Activated CD4-positive, alpha-beta T cell treated with anti-CD3 and anti-CD28 coated beads for 36 hours (primary cell): ENCODE results near the gene ATP13A1. TPM values are rescaled to one million over a fixed set of nuclear protein-coding genes. Genes with fewer than 3 reads are reported as not detected.

Source experiments
- ATAC-seq: fragments of 200-7000 bp; cut with Tn5 transposase; one replicate; pipeline ENCODE4 v1.10.0; 2021; ENCODE audit warnings: mild to moderate bottlenecking, moderate library complexity
- CTCF ChIA-PET: fragments of 350-600 bp; sonication (Branson Sonifier 250); formaldehyde crosslinking; loops from one replicate; lab custom pipeline; 2021; ENCODE audit warnings: antibody characterized with exemption; lab: Charles Lee
- POLR2A ChIA-PET: fragments of 350-600 bp; sonication (Branson Sonifier 250); formaldehyde crosslinking; loops from one replicate; lab custom pipeline; 2021; ENCODE audit warnings: antibody characterized with exemption, inconsistent platforms; lab: Charles Lee
- DNase-seq: peaks from one replicate; pipeline ENCODE4 v3.0.0-alpha.2; 2020
- H3K27ac Mint-ChIP-seq: one replicate; pipeline ENCODE4 v1.8.0; 2021; ENCODE audit warnings: mixed read lengths
- H3K27me3 Mint-ChIP-seq: one replicate; pipeline ENCODE4 v1.8.0; 2021; ENCODE audit warnings: mixed read lengths
- H3K36me3 Mint-ChIP-seq: one replicate; pipeline ENCODE4 v1.8.0; 2021; ENCODE audit warnings: low read depth, mixed read lengths
- H3K4me1 Mint-ChIP-seq: one replicate; pipeline ENCODE4 v1.8.0; 2021; ENCODE audit warnings: mixed read lengths
- H3K4me3 Mint-ChIP-seq: one replicate; pipeline ENCODE4 v1.8.0; 2021; ENCODE audit warnings: mild to moderate bottlenecking, moderate library complexity, mixed read lengths
- H3K9me3 Mint-ChIP-seq: one replicate; pipeline ENCODE4 v1.8.0; 2021; ENCODE audit warnings: low read depth, mixed read lengths
- intact Hi-C, 2 experiments: fragments of 100-400 bp; cut with DNase I in 1 of 2; cut with micrococcal nuclease in 1 of 2; formaldehyde crosslinking; loops; one replicate each; pipeline versions ENCODE4 v1.14.2 to v1.15.1; 2022 to 2024; cut with DNase I, micrococcal nuclease
- total RNA-seq, 2 experiments: library from RNA; stranded (reverse); gene quantifications; one replicate each; pipeline ENCODE4 v1.2.3, GENCODE V29; 2021

The ATP13A1 gene
- total RNA-seq, 2 experiments from 2014 or later: 61.8 to 71.2 TPM

- peak; percentile 0 for ATAC-seq
- H3K9me3 Mint-ChIP-seq: no peaks in the 10 kb centered on the region
- peaks cover 28% of the 10 kb centered on the region for H3K36me3 Mint-ChIP-seq
- peaks cover 30% of the 10 kb centered on the region for H3K4me1 Mint-ChIP-seq
- peak overlapping the region; percentile 89 for H3K27ac Mint-ChIP-seq
- POLR2A ChIA-PET: interaction anchor here (1.3 to 1.4 kb wide), 2 partner anchors 159 to 389 kb away, joined by 3 to 6 read pairs; partner anchors contain the start of gene ZNF506
- CTCF ChIA-PET: interaction anchor here (1.0 kb wide), 1 partner anchor 109 kb away, joined by 4 read pairs; no protein-coding TSS in a partner anchor
- peak overlapping the region; percentile 78 for H3K4me3 Mint-ChIP-seq
- DNase-seq: no peak
- H3K27me3 Mint-ChIP-seq: no peaks in the 10 kb centered on the region
- intact Hi-C loops: loop anchor here (1.0 to 5.0 kb wide), 12 partner anchors 20 to 471 kb away; partner anchors contain the start of genes PBX4 (in 2 of the 2), BORCS8 (in 1 of the 2), GATAD2A (in 1 of the 2) and GMIP (in 1 of the 2)
These were observed 613 bp downstream of the ATP13A1 start for GRCh38 chr19:19662871-19663255.

- Mint-ChIP-seq H3K36me3 (peaks cover 30% of the 10 kb centered on the region), H3K27ac (peak overlapping the region; percentile 89), H3K4me3 (peak overlapping the region; percentile 78), H3K4me1 (peaks cover 26% of the 10 kb centered on the region), H3K9me3 (no peaks in the 10 kb centered on the region), H3K27me3 (no peaks in the 10 kb centered on the region)
- intact Hi-C loops: loop anchor here (1.0 to 5.0 kb wide), 5 partner anchors 44 to 255 kb away; partner anchors contain the start of genes GATAD2A (in 1 of the 2), PBX4 (in 1 of the 2) and ZNF14 (in 1 of the 2)
- ChIA-PET POLR2A (interaction anchor here (1.0 to 1.4 kb wide), 3 partner anchors 159 to 390 kb away, joined by 3 to 6 read pairs (median 3); partner anchors contain the start of gene ZNF506), CTCF (interaction anchor here (0.7 to 1.2 kb wide), 4 partner anchors 34 to 146 kb away, joined by 3 to 4 read pairs (median 4); partner anchors contain the start of genes NDUFA13 and TSSK6)
- ATAC-seq (no peak), DNase-seq (no peak)
These were observed 1.1 kb downstream of the ATP13A1 start for GRCh38 chr19:19662344-19662743.

GRCh38 chr19:19661675-19662251 is 1.7 kb downstream of the ATP13A1 start:
- Mint-ChIP-seq H3K27me3 (no peaks in the 10 kb centered on the region), H3K4me3 (peak overlapping the region; percentile 78), H3K9me3 (no peaks in the 10 kb centered on the region), H3K36me3 (peaks cover 35% of the 10 kb centered on the region), H3K4me1 (peaks cover 23% of the 10 kb centered on the region), H3K27ac (peak overlapping the region; percentile 89)
- CTCF ChIA-PET: interaction anchor here (0.7 to 1.2 kb wide), 4 partner anchors 33 to 146 kb away, joined by 3 to 4 read pairs (median 4); partner anchors contain the start of genes NDUFA13 and TSSK6
- DNase-seq (peak; percentile 70), ATAC-seq (peak; percentile 46)
- intact Hi-C loops: loop anchor here (1.0 to 5.0 kb wide), 5 partner anchors 43 to 254 kb away; partner anchors contain the start of genes GATAD2A (in 1 of the 2), PBX4 (in 1 of the 2) and ZNF14 (in 1 of the 2)
- POLR2A ChIA-PET: interaction anchor here (0.6 to 1.4 kb wide), 6 partner anchors 12 to 391 kb away, joined by 3 to 6 read pairs (median 4); partner anchors contain the start of gene ZNF506

GRCh38 chr19:19661141-19661674 is 2.3 kb downstream of the ATP13A1 start:
- CTCF ChIA-PET: interaction anchor here (0.6 to 1.2 kb wide), 5 partner anchors 18 to 145 kb away, joined by 3 to 5 read pairs (median 3); partner anchors contain the start of genes GMIP, NDUFA13 and TSSK6
- H3K36me3 Mint-ChIP-seq: peaks cover 38% of the 10 kb centered on the region
- no peak for ATAC-seq
- no peaks in the 10 kb centered on the region for H3K27me3 Mint-ChIP-seq
- peak overlapping the region; percentile 89 for H3K27ac Mint-ChIP-seq
- no peaks in the 10 kb centered on the region for H3K9me3 Mint-ChIP-seq
- intact Hi-C loops: loop anchor here (5.0 kb wide), 2 partner anchors 116 to 254 kb away; partner anchors contain the start of gene GATAD2A (in 1 of the 2)
- H3K4me1 Mint-ChIP-seq: peaks cover 21% of the 10 kb centered on the region
- no peak for DNase-seq
- POLR2A ChIA-PET: interaction anchor here (0.6 to 1.3 kb wide), 5 partner anchors 12 to 218 kb away, joined by 3 to 6 read pairs (median 4); partner anchors contain the start of gene ZNF506
- peak overlapping the region; percentile 78 for H3K4me3 Mint-ChIP-seq

GRCh38 chr19:19659646-19660245 is 3.7 kb downstream of the ATP13A1 start:
- DNase-seq (no peak), ATAC-seq (no peak)
- intact Hi-C loops: loop anchor here (5.0 kb wide), 2 partner anchors 118 to 252 kb away; partner anchors contain the start of gene GATAD2A (in 1 of the 2)
- POLR2A ChIA-PET: no interaction called here
- CTCF ChIA-PET: interaction anchor here (0.6 kb wide), 1 partner anchor 9 kb away, joined by 4 read pairs; the partner anchor contains the start of gene ZNF101
- peaks cover 48% of the 10 kb centered on the region for H3K36me3 Mint-ChIP-seq
- H3K27ac Mint-ChIP-seq: no peak overlapping the region
- H3K27me3 Mint-ChIP-seq: no peaks in the 10 kb centered on the region
- H3K4me1 Mint-ChIP-seq: peaks cover 21% of the 10 kb centered on the region
- no peak overlapping the region for H3K4me3 Mint-ChIP-seq
- H3K9me3 Mint-ChIP-seq: no peaks in the 10 kb centered on the region

- ChIA-PET CTCF (interaction anchor here (0.6 to 1.8 kb wide), 3 partner anchors 68 to 125 kb away, joined by 3 to 7 read pairs (median 7); no protein-coding TSS in a partner anchor), POLR2A (no interaction called here)
- no peak overlapping the region for H3K27ac Mint-ChIP-seq
- no peak overlapping the region for H3K4me3 Mint-ChIP-seq
- no peaks in the 10 kb centered on the region for H3K9me3 Mint-ChIP-seq
- DNase-seq: no peak
- H3K36me3 Mint-ChIP-seq: peaks cover 60% of the 10 kb centered on the region
- no peaks in the 10 kb centered on the region for H3K27me3 Mint-ChIP-seq
- H3K4me1 Mint-ChIP-seq: peaks cover 18% of the 10 kb centered on the region
- intact Hi-C loops: no loop called here
- no peak for ATAC-seq
These were observed 6.1 kb downstream of the ATP13A1 start for GRCh38 chr19:19657397-19657783.

GRCh38 chr19:19656451-19657396 is 6.8 kb downstream of the ATP13A1 start:
- Mint-ChIP-seq H3K4me3 (no peak overlapping the region), H3K27me3 (no peaks in the 10 kb centered on the region), H3K36me3 (peaks cover 61% of the 10 kb centered on the region), H3K9me3 (no peaks in the 10 kb centered on the region), H3K27ac (no peak overlapping the region), H3K4me1 (peaks cover 12% of the 10 kb centered on the region)
- ChIA-PET CTCF (interaction anchor here (1.1 to 1.8 kb wide), 3 partner anchors 102 to 124 kb away, joined by 4 to 7 read pairs (median 7); no protein-coding TSS in a partner anchor), POLR2A (no interaction called here)
- intact Hi-C loops: no loop called here
- DNase-seq (no peak), ATAC-seq (no peak)

GRCh38 chr19:19655641-19656343 is 7.7 kb downstream of the ATP13A1 start:
- CTCF ChIA-PET: interaction anchor here (1.1 kb wide), 1 partner anchor 123 kb away, joined by 4 read pairs; no protein-coding TSS in a partner anchor
- POLR2A ChIA-PET: no interaction called here
- Mint-ChIP-seq H3K27me3 (no peaks in the 10 kb centered on the region), H3K9me3 (no peaks in the 10 kb centered on the region), H3K4me1 (peaks cover 3% of the 10 kb centered on the region), H3K4me3 (no peak overlapping the region), H3K36me3 (peaks cover 57% of the 10 kb centered on the region), H3K27ac (no peak overlapping the region)
- ATAC-seq (no peak), DNase-seq (no peak)
- intact Hi-C loops: no loop called here

GRCh38 chr19:19655051-19655594 is 8.4 kb downstream of the ATP13A1 start:
- peaks cover 58% of the 10 kb centered on the region for H3K36me3 Mint-ChIP-seq
- intact Hi-C loops: no loop called here
- peaks cover 2% of the 10 kb centered on the region for H3K4me1 Mint-ChIP-seq
- H3K27ac Mint-ChIP-seq: no peak overlapping the region
- no peaks in the 10 kb centered on the region for H3K9me3 Mint-ChIP-seq
- ChIA-PET POLR2A (no interaction called here), CTCF (interaction anchor here (0.5 kb wide), 1 partner anchor 331 kb away, joined by 3 read pairs; no protein-coding TSS in a partner anchor)
- H3K27me3 Mint-ChIP-seq: no peaks in the 10 kb centered on the region
- ATAC-seq (no peak), DNase-seq (no peak)
- no peak overlapping the region for H3K4me3 Mint-ChIP-seq
